DOHH2 (cell line): ENCODE measurements around the gene SFTA2.

Experiments used
- CTCF ChIP-seq: fragments of 200-600 bp; sonication (generic); IDR thresholded peaks from one replicate; pipeline ENCODE4 v1.5.1; 2014; ENCODE audit warnings: antibody characterized with exemption, mild to moderate bottlenecking, low read depth, low read length; ENCODE audit not compliant: poor library complexity, severe bottlenecking
- EZH2phosphoT487 ChIP-seq: fragments of 200-600 bp; sonication (generic); IDR thresholded peaks from 2 replicates; pipeline ENCODE4 v1.6.1; 2017; ENCODE audit warnings: borderline replicate concordance, mild to moderate bottlenecking, antibody characterized with exemption, low read length, moderate library complexity, mixed read lengths

- TF ChIP-seq CTCF: peak; percentile 36
- TF ChIP-seq EZH2phosphoT487: no peak
Observed at GRCh38 chr6:30893001-30893591, 38.9 kb downstream of the SFTA2 start.
